ENCODE measurements around the gene MPV17. TPM values are rescaled to one million over a fixed set of nuclear protein-coding genes. Genes with fewer than 3 reads are reported as not detected.

MPV17 gene
- total RNA-seq, 1 experiment from 2014 or later: 59.4 TPM

GRCh38 chr2:27262379-27263286 is 60.3 kb downstream of the MPV17 start, which contains the start of gene SLC30A3:
TSS of gene SLC30A3 (minus strand) at chr2:27263047. CDS start at chr2:27262906, 141 bp downstream.
- H3K23me2 ChIP-seq (ENCODE audit: insufficient read length, low read depth, low read length, poor library complexity, severe bottlenecking): peaks cover 20% of the 10 kb centered on the region
- H3K9me3 Mint-ChIP-seq: no peaks in the 10 kb centered on the region; a peak in 2 of 5 replicates
- H4K5ac ChIP-seq (ENCODE audit: insufficient read length, low read depth, low read length): no peak within 1 kb of the TSS
- H3K56ac ChIP-seq (ENCODE audit: insufficient read length, low read depth, low read length): no peak within 1 kb of the TSS
- H3K36me3 Mint-ChIP-seq (ENCODE audit: insufficient read depth in 1 of 3, low read depth in 3 of 3): no peaks in the 10 kb centered on the region; a peak in 2 of 7 replicates
- H3K9ac ChIP-seq (ENCODE audit: extremely low read depth, insufficient read length, low read length): no peak within 1 kb of the TSS
- H3K4me1 ChIP-seq (ENCODE audit: insufficient read depth, low read length): no peaks in the 10 kb centered on the region; the same call in 1 of the 2 replicates
- no peak within 1 kb of the TSS for H4K91ac ChIP-seq (ENCODE audit: insufficient read length, low read depth, low read length)
- H3K27ac ChIP-seq (ENCODE audit: insufficient read length, low read depth, low read length): no peak within 1 kb of the TSS
- H3K14ac ChIP-seq (ENCODE audit: insufficient read depth, low read length): no peak within 1 kb of the TSS; the same call in 1 of the 2 replicates
- peak; percentile 46 for DNase-seq
- WGBS (ENCODE audit: extremely low coverage, insufficient read length, low lambda C conversion rate): no CpG with 5 or more reads among the region's 96 CpGs
- no peak within 1 kb of the TSS for H2BK5ac ChIP-seq (ENCODE audit: insufficient read length, low read length)
- H3K4me1 Mint-ChIP-seq: peaks cover 24 to 29% of the 10 kb centered on the region in 2 experiments
- TF ChIP-seq CTCF (conservative IDR thresholded peaks at IDR 0.05): 0 out of 3 replicates have a peak, but pooled peaks have one; percentile 20
- no peaks in the 10 kb centered on the region for H3K9me3 ChIP-seq (ENCODE audit: control insufficient read depth, low read depth, low read length)
- H3K18ac ChIP-seq (ENCODE audit: insufficient read length, low read depth, low read length): no peak within 1 kb of the TSS
- H2AK5ac ChIP-seq (ENCODE audit: insufficient read length, low read length): no peak within 1 kb of the TSS
- H4K20me1 ChIP-seq (ENCODE audit: control insufficient read depth, insufficient read depth, insufficient read length): no peaks in the 10 kb centered on the region
- no peak within 1 kb of the TSS for H4K8ac ChIP-seq (replicated peaks; ENCODE audit: insufficient read length, low read depth, low read length)
- peaks cover 43% of the 10 kb centered on the region for H3K27me3 Mint-ChIP-seq (ENCODE audit: low read depth)
- no peak within 1 kb of the TSS for H3K23ac ChIP-seq (ENCODE audit: insufficient read length, low read depth, low read length)
- peak within 1 kb of the TSS; percentile 46 for H3K4me2 ChIP-seq (ENCODE audit: insufficient read depth, insufficient read length, low read length)
- H3T11ph ChIP-seq (ENCODE audit: low read length): no peak within 1 kb of the TSS
- no peak within 1 kb of the TSS for H2BK15ac ChIP-seq (ENCODE audit: low read depth, low read length)
- H3K4ac ChIP-seq (ENCODE audit: low read depth, low read length): no peak within 1 kb of the TSS
- H3K79me2 ChIP-seq (ENCODE audit: insufficient read depth, low read length): no peaks in the 10 kb centered on the region
- peak within 1 kb of the TSS; percentile 64 to 88 for H3K4me3 Mint-ChIP-seq
- H3K27ac Mint-ChIP-seq: no peak within 1 kb of the TSS
- no peak within 1 kb of the TSS for H2BK12ac ChIP-seq (ENCODE audit: insufficient read length, low read depth, low read length)
- no peak within 1 kb of the TSS for H2BK120ac ChIP-seq (ENCODE audit: low read depth, low read length, poor library complexity, severe bottlenecking)
- no peaks in the 10 kb centered on the region for H3K79me1 ChIP-seq (ENCODE audit: insufficient read depth, low read depth, low read length, poor library complexity, severe bottlenecking)
- H2BK20ac ChIP-seq (ENCODE audit: low read depth, low read length, poor library complexity, severe bottlenecking): no peak within 1 kb of the TSS
- H2AFZ ChIP-seq (ENCODE audit: low read length): no peak within 1 kb of the TSS
- peaks cover 38% of the 10 kb centered on the region; the same call in 1 of the 2 replicates for H3K27me3 ChIP-seq (ENCODE audit: insufficient read depth, low read length)
